Chondrocyte (in vitro differentiated cells): ENCODE measurements around the gene RHBDF1. TPM values are rescaled to one million over a fixed set of nuclear protein-coding genes. Genes with fewer than 3 reads are reported as not detected.

ENCODE experiments used
- DNase-seq: peaks from one replicate; pipeline ENCODE4 v3.0.0; 2021; ENCODE audit warnings: mixed read lengths, low spot score
- H3K27ac Mint-ChIP-seq: one replicate; pipeline ENCODE4 v1.8.0; 2021; ENCODE audit warnings: mild to moderate bottlenecking, moderate library complexity, mixed read lengths; ENCODE audit not compliant: unreplicated experiment
- H3K27me3 Mint-ChIP-seq: 2 replicates; pipeline ENCODE4 v1.8.0; 2021; ENCODE audit warnings: low read depth, mixed read lengths
- H3K36me3 Mint-ChIP-seq: 2 replicates; pipeline ENCODE4 v1.8.0; 2021; ENCODE audit warnings: low read depth, mixed read lengths
- H3K4me1 Mint-ChIP-seq: 2 replicates; pipeline ENCODE4 v1.8.0; 2021; ENCODE audit warnings: low read depth, mild to moderate bottlenecking, mixed read lengths
- H3K4me3 Mint-ChIP-seq: one replicate; pipeline ENCODE4 v1.8.0; 2021; ENCODE audit warnings: mild to moderate bottlenecking, moderate library complexity, mixed read lengths; ENCODE audit not compliant: unreplicated experiment
- H3K9me3 Mint-ChIP-seq: 2 replicates; pipeline ENCODE4 v1.8.0; 2021; ENCODE audit warnings: low read depth, mixed read lengths
- CTCF ChIP-seq: fragments of 200-600 bp; sonication (generic); IDR thresholded peaks from 2 replicates; pipeline ENCODE4 v1.5.0; 2021; ENCODE audit warnings: antibody characterized with exemption, mild to moderate bottlenecking, moderate library complexity
- total RNA-seq: library from RNA; stranded (reverse); gene quantifications from 3 replicates; pipeline ENCODE4 v1.2.1, GENCODE V29; 2021

RHBDF1 gene
- total RNA-seq, 1 donor from 2014 or later, result 55.5 TPM

GRCh38 chr16:66309-67182 is 5.9 kb downstream of the RHBDF1 start:
- TF ChIP-seq CTCF, result no peak
- Mint-ChIP-seq H3K27ac (peak overlapping the region; percentile 36), H3K9me3 (no peaks in the 10 kb centered on the region), H3K4me1 (peaks cover 43% of the 10 kb centered on the region), H3K4me3 (no peak overlapping the region), H3K36me3 (peaks cover 4% of the 10 kb centered on the region), H3K27me3 (no peaks in the 10 kb centered on the region)
- DNase-seq, result no peak

DNA sequence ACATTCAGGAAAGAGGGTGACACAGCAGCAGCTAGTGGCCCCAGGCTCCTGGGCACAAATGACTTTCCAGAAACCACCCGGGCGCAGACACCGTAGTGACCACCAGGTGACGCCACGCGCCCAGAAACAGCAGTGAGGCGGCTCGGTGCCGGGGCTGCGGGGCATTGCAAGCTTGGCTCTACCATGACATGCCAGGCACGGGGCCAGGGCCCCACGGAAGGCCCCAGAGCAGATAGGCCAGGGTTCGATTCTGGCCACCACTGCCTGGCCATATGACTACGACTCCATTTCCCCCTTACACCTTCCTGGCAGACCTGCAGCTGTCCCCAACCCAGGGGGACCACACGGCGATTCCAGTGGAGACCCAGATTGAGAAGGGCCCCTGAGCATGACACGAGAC is 6.7 kb downstream of the RHBDF1 start:
- peaks cover 6% of the 10 kb centered on the region for H3K36me3 Mint-ChIP-seq
- H3K4me3 Mint-ChIP-seq, result no peak overlapping the region
- H3K27me3 Mint-ChIP-seq, result no peaks in the 10 kb centered on the region
- peaks cover 38% of the 10 kb centered on the region for H3K4me1 Mint-ChIP-seq
- DNase-seq, result no peak
- peak; percentile 93 for TF ChIP-seq CTCF
- no peaks in the 10 kb centered on the region for H3K9me3 Mint-ChIP-seq
- no peak overlapping the region for H3K27ac Mint-ChIP-seq

DNA sequence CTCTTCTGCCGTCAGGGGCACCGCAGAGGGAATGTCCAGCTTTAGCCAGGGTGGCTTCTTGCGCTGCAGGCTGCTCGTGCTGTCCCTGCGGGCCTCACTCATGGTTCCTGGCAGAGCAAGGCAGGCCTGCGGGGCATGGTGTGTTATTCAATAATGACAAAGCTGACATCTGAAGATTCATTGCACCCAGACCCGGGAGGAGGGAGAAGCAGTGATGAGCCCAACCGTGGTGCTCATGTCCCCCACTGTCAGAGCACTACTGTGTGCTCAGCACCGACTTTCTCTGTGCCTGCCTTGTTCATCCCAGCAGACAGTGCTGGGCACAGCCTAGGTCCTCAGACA is 7.5 kb downstream of the RHBDF1 start:
- no peak overlapping the region for H3K27ac Mint-ChIP-seq
- DNase-seq, result no peak
- H3K27me3 Mint-ChIP-seq, result no peaks in the 10 kb centered on the region
- H3K4me3 Mint-ChIP-seq, result no peak overlapping the region
- no peak for TF ChIP-seq CTCF
- peaks cover 32% of the 10 kb centered on the region for H3K4me1 Mint-ChIP-seq
- peaks cover 12% of the 10 kb centered on the region for H3K36me3 Mint-ChIP-seq
- H3K9me3 Mint-ChIP-seq, result no peaks in the 10 kb centered on the region

DNA sequence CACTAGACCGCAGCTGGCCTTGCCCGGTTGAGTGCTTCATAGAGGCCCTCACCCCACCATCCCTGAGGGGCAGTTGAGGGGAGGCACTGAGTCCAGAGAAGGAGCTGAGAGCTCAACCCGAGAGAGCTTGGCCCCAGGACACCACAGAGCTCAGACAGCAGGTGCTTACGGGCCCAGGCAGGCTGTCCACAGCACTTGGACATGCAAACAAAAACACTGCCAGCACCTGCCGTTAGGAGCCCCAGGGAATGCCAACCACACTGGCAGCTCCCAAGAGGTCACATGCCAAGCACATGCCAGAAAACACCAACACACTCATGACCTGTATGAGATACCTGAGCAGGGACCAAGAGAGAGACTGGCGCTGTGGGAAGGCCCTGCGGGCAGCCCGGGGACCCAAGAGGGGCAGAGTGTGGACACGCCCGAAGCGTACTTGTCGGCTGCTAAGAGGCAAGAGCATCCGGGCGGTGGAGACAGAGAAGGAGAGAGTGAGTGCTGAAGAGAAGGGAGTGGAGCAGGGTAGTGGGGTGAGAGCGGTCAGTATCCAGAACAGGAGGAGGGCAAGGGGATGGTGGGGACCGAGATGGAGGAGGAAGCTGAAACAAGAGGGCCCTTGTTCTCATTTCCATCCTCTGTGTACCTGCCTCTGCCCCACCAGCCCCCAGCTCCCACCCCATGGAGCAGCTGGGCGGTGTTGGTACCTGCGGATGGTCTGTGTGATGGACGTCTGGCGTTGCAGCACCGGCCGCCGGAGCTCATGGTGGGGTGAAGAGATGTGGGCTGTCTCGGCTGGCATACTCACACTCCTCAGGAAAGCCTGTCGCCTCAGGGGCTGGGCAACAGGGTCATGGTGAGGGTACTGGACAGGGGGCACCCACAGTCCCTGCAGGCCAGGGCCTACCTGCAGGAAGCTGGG is 8.2 kb downstream of the RHBDF1 start:
- H3K27me3 Mint-ChIP-seq, result no peaks in the 10 kb centered on the region
- peak; percentile 88 for DNase-seq
- H3K36me3 Mint-ChIP-seq, result peaks cover 15% of the 10 kb centered on the region
- peaks cover 26% of the 10 kb centered on the region for H3K4me1 Mint-ChIP-seq
- H3K27ac Mint-ChIP-seq, result no peak overlapping the region
- H3K9me3 Mint-ChIP-seq, result no peaks in the 10 kb centered on the region
- TF ChIP-seq CTCF, result no peak
- no peak overlapping the region for H3K4me3 Mint-ChIP-seq

GRCh38 chr16:63466-63865 is 9.0 kb downstream of the RHBDF1 start:
- peak; percentile 84 for DNase-seq
- H3K27ac Mint-ChIP-seq, result no peak overlapping the region
- TF ChIP-seq CTCF, result no peak
- H3K4me1 Mint-ChIP-seq, result peaks cover 20% of the 10 kb centered on the region
- H3K9me3 Mint-ChIP-seq, result no peaks in the 10 kb centered on the region
- peaks cover 19% of the 10 kb centered on the region for H3K36me3 Mint-ChIP-seq
- no peak overlapping the region for H3K4me3 Mint-ChIP-seq
- H3K27me3 Mint-ChIP-seq, result no peaks in the 10 kb centered on the region
